Right lobe of liver (tissue), 4 donors: ENCODE results near the gene PIGB.

Source experiments
- POLR2A ChIP-seq: fragments of 450-650 bp; IDR thresholded peaks from one replicate; pipeline ENCODE4 v1.6.1; 2017; ENCODE audit warnings: antibody characterized with exemption, mild to moderate bottlenecking
- TF ChIP-seq, protein P1 (sequence below), 4 donors: fragments of 200-600 bp in 3 of 4; fragments of 450-650 bp in 1 of 4; IDR thresholded peaks; one replicate each; pipeline versions ENCODE4 v1.5.1 to v1.8.0; 2016 to 2022; ENCODE audit warnings: antibody characterized with exemption in 4 of 4, mild to moderate bottlenecking in 2 of 4
- donor health status: DM: no; HTN: no; CAD: no.
- donor health status: DM: no; HTN: no; CAD: no.
- donor health status: DM: no; HTN: yes; CAD: no.

DNA sequence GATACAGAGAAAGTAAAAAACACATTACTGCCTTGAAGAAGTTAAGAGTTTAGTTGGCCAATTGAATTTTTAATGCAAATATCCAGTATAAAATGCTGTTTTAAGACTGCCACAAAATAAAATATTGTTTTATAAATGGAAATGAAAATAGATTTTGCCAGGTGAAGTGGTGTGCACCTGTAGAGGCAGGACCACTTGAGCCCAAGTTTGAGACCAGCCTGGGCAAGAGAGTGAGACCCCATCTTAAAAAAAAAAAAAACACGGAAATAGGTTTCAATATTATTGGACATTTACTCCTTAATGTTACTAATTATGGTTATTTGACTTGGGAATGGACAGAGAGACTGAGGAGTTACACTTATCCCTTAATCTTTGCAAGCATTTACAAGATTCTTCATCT, 1.9 kb downstream of the PIGB start:
- TF ChIP-seq, protein P1, sequence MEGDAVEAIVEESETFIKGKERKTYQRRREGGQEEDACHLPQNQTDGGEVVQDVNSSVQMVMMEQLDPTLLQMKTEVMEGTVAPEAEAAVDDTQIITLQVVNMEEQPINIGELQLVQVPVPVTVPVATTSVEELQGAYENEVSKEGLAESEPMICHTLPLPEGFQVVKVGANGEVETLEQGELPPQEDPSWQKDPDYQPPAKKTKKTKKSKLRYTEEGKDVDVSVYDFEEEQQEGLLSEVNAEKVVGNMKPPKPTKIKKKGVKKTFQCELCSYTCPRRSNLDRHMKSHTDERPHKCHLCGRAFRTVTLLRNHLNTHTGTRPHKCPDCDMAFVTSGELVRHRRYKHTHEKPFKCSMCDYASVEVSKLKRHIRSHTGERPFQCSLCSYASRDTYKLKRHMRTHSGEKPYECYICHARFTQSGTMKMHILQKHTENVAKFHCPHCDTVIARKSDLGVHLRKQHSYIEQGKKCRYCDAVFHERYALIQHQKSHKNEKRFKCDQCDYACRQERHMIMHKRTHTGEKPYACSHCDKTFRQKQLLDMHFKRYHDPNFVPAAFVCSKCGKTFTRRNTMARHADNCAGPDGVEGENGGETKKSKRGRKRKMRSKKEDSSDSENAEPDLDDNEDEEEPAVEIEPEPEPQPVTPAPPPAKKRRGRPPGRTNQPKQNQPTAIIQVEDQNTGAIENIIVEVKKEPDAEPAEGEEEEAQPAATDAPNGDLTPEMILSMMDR (IDR thresholded peaks at IDR 0.05), result no peak
- TF ChIP-seq POLR2A, result no peak
